ENCODE results near the gene SMIM38. TPM values are rescaled to one million over a fixed set of nuclear protein-coding genes. Genes with fewer than 3 reads are reported as not detected.

Gene SMIM38
- total RNA-seq, 1 donor = 0.09 TPM

DNA sequence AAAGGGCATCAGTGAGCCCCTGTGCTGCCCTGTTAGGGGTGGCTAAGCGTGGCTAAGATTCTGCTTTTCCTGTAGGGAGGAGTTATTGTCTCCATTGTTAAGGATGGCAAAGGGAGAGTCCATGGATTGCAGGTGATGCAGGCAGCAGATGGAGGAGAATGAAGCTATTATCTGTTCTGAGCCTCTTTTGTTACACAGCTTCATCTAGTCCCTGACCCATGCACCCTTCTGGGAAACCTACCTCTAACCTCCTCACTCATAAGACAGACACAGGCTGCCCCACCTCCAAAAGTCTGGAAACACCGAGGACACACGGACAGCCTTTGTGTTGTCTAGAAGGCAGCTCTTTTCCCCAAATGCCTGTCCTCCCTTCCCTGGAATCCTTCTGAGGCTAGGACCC is 13.7 kb downstream of the SMIM38 start:
- no peak overlapping the region for H3K4me3 ChIP-seq (ENCODE audit: low read depth, low read length)
- TF ChIP-seq, protein P1, sequence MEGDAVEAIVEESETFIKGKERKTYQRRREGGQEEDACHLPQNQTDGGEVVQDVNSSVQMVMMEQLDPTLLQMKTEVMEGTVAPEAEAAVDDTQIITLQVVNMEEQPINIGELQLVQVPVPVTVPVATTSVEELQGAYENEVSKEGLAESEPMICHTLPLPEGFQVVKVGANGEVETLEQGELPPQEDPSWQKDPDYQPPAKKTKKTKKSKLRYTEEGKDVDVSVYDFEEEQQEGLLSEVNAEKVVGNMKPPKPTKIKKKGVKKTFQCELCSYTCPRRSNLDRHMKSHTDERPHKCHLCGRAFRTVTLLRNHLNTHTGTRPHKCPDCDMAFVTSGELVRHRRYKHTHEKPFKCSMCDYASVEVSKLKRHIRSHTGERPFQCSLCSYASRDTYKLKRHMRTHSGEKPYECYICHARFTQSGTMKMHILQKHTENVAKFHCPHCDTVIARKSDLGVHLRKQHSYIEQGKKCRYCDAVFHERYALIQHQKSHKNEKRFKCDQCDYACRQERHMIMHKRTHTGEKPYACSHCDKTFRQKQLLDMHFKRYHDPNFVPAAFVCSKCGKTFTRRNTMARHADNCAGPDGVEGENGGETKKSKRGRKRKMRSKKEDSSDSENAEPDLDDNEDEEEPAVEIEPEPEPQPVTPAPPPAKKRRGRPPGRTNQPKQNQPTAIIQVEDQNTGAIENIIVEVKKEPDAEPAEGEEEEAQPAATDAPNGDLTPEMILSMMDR (IDR thresholded peaks at IDR 0.05; ENCODE audit: insufficient read depth, low read length) = no peak
- DNase-seq (ENCODE audit: low read depth) = no peak

DNA sequence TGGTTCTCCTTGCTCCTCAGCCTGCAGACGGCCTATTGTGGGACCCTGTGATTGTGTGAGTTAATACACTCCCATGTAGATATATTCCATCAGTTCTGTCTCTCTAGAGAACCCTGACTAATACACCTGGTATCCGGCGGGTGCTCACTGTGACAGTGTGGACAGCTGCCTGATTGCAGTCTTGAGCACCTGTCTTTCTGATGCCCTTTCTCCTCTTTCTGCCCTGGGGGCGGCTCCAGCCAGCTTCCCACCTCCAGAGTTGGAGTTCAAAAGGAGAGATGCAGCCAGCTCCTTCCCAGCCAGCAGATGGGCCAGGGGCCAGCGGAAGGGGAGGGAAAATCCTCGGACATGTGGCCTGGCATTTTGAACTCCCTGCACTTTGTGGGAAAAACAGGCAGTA is 15.0 kb downstream of the SMIM38 start:
- TF ChIP-seq, protein P1 (IDR thresholded peaks at IDR 0.05; ENCODE audit: insufficient read depth, low read length) = no peak
- no peak for DNase-seq (ENCODE audit: low read depth)
- H3K4me3 ChIP-seq (ENCODE audit: low read depth, low read length) = no peak overlapping the region

DNA sequence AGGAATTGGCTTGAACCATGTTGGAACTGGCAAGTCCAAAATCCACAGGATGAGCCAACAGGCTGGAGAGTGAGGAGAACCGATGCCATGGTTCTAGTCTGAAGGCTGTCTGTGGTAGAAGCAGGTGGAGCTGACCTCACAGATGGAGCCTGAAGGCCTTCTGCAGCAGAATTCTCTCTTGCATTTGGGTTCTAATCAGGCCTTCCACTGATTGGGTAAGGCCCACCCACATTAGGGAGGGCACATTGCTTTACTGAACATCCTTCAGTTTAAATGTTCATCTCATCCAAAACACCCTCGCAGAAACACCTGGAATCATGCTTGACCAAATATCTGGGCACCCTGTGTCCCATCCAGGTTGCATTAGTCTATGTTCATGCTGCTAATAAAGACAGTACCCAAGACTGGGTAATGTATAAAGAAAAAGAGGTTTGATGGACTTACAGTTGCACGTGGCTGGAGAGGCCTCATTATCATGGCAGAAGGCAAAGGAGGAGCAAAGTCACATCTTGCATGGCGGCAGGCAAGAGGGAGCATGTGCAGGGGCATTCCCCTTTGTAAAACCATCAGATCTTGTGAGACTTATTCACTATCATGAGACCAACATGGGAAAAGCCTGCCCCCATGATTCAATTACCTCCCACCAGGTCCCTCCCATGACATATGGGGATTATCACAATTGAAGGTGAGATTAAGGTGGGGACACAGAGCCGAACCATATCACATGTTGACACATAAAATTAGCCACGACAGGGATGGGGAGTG is 15.9 kb downstream of the SMIM38 start:
- no peak overlapping the region for H3K4me3 ChIP-seq (ENCODE audit: low read depth, low read length)
- TF ChIP-seq, protein P1 (IDR thresholded peaks at IDR 0.05; ENCODE audit: insufficient read depth, low read length) = no peak
- DNase-seq (ENCODE audit: low read depth) = no peak

DNA sequence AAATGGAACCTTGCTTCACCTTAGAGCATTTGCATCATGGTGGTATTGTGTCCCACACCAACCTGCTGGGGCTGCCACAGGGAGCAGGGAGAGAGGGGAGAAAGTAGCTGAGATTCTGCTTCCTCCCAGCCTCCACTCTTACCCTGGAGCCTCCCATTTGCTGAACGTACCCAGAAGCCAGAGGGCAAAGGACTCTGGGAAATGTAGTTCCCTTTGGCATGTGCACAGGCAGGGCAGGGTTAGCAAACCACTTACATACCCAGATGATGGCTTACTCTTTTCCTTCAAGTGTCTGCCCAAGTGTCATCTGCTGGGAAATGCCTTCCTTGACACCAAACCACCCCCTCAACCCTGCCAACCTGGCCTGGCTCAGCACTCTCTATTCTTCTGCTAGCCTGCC is 16.9 kb downstream of the SMIM38 start:
- TF ChIP-seq, protein P1 (IDR thresholded peaks at IDR 0.05; ENCODE audit: insufficient read depth, low read length) = no peak
- no peak for DNase-seq (ENCODE audit: low read depth)

DNA sequence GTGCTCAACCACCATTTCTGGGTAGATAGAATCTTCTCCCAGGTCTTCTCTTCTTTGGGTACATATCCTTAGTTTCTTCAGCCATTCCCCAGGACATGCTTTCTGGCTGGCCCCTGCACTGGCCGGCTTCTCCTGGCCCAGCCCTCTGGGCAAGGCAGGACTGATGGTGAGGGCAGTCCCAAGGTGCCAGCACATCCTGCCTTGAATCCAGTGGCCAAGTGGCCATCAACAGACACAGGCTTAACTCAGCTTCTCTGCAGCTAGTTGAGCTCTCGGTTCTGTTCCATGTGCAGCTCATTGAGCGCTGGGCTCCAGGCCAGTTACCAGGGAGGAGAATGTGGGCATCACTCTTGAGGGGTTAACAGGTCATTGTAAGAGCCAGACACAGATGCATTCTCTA is 17.6 kb downstream of the SMIM38 start:
- TF ChIP-seq, protein P1 (IDR thresholded peaks at IDR 0.05; ENCODE audit: insufficient read depth, low read length) = no peak
- no peak overlapping the region for H3K4me3 ChIP-seq (ENCODE audit: low read depth, low read length)
- no peak for DNase-seq (ENCODE audit: low read depth)

More for the DNA sequence above, 16.9 kb downstream of the SMIM38 start:
- no peak overlapping the region for H3K4me3 ChIP-seq (ENCODE audit: low read depth, low read length)

DNA sequence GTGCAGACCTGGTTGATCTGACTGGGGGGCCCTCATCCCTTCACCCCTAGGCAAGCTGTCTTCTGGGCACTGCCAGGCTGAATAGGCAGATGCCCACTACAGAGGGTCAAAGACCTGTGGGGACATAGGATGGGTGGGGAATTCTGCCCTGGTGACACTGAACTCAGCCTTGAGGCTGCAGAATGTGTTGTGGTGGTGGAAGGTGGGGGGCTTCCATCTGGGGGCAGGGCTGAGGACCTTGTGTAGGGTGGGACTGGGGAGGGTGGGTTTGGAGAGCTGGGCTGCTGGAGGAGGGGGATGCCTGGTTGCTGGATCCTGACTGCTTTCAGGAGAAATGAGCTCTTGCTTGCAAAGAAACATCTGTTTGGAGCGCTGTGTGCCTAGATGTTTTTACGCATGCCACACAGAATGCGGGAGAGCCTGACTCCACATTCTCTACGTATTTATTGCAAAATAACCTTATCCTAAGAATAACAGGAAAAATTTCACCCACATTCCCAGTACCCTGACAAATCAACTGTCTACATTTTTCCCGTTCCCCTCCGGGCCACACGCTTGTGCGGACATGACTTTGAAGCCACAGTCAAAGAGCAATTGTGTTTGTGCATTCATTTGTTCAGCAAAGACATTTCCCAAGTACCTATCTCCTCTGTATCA is 18.3 kb downstream of the SMIM38 start:
- TF ChIP-seq, protein P1 (IDR thresholded peaks at IDR 0.05; ENCODE audit: insufficient read depth, low read length) = no peak
- DNase-seq (ENCODE audit: low read depth) = peak; percentile 10
- H3K4me3 ChIP-seq (ENCODE audit: low read depth, low read length) = no peak overlapping the region

Data from fibroblast of the aortic adventitia (primary cell).